ENCODE data around the gene MYRFL. TPM values are rescaled to one million over a fixed set of nuclear protein-coding genes. Genes with fewer than 3 reads are reported as not detected.
A peak's percentile ranks its signal among the peaks of the same experiment; 100 is the strongest.
"Not testable (repeated sequence)": the region's sequence is repeated elsewhere in the genome, so short reads cannot be mapped to it uniquely, and the experiment has no call there.

MYRFL gene
- total RNA-seq, 1 donor from 2014 or later, result 0.20 TPM

- Histone ChIP-seq H3K9me3 (ENCODE audit: insufficient read depth, low read depth, low read length) (no peaks in the 10 kb centered on the region), H3K4me2 (ENCODE audit: low read length) (peak overlapping the region; percentile 68), H3K4me3 (ENCODE audit: insufficient read depth, low read depth, low read length) (peak overlapping the region; percentile 11), H3K36me3 (ENCODE audit: insufficient read depth, low read length) (no peaks in the 10 kb centered on the region), H3K27ac (ENCODE audit: low read depth, low read length) (peak overlapping the region; percentile 77), H3K79me2 (ENCODE audit: insufficient read depth, low read length) (no peaks in the 10 kb centered on the region), H4K20me1 (ENCODE audit: insufficient read depth, low read length) (no peaks in the 10 kb centered on the region), H3K27me3 (ENCODE audit: insufficient read depth, low read length) (no peaks in the 10 kb centered on the region), H3K9ac (ENCODE audit: low read length) (peak overlapping the region; percentile 68), H3K4me1 (ENCODE audit: insufficient read depth, low read length) (peaks cover 15% of the 10 kb centered on the region), H2AFZ (ENCODE audit: low read depth, low read length) (peak overlapping the region; percentile 40)
- TF ChIP-seq CTCF (IDR thresholded peaks at IDR 0.05; ENCODE audit: insufficient read depth, low read depth, low read length), result no peak
- TF ChIP-seq EZH2 (IDR thresholded peaks at IDR 0.05; ENCODE audit: insufficient read depth, low read length), result no peak
- Mint-ChIP-seq H3K27ac (ENCODE audit: unreplicated experiment) (no peak overlapping the region), H3K27me3 (ENCODE audit: low read depth, unreplicated experiment) (no peaks in the 10 kb centered on the region), H3K36me3 (ENCODE audit: low read depth, unreplicated experiment) (no peaks in the 10 kb centered on the region), H3K4me3 (ENCODE audit: unreplicated experiment) (no peak overlapping the region), H3K9me3 (ENCODE audit: unreplicated experiment) (no peaks in the 10 kb centered on the region), H3K4me1 (ENCODE audit: low read depth, unreplicated experiment) (no peaks in the 10 kb centered on the region)
- peak; percentile 77 for DNase-seq (ENCODE audit: low read depth)
- no peak for FAIRE-seq
Observed at GRCh38 chr12:69988481-69989321, 163.7 kb downstream of the MYRFL start.

DNA sequence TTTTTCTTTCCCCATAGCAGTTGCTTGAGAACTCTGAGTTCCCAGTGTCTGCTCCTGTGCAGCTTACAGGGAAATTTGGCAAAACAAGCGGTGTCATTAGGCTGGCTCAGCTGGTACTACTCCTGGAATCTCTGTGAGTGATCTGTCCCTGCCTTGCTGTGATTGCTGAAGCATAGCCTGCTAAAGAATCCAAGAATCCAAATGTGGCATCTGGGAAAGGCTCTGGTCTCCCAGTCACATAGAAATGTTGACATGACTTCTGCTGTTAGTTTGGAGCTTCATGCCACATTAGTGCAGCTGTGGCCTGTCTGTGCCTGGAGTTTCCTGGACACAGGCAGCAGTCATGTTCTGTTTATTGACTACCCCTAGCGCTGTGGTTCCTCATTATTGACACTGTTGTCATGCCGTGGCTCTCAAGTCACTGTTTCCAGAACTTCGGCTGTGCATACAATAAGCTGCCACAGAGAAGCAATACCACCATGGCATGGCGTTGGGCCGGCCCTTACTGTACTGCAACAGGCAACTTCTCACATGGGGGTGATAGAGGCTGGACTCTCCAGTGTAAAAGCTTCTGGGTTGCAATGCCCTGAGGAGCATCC lies 166.8 kb downstream of the MYRFL start:
- H3K9ac ChIP-seq (ENCODE audit: low read length), result no peak overlapping the region
- H3K4me3 ChIP-seq (ENCODE audit: insufficient read depth, low read depth, low read length), result no peak overlapping the region
- Mint-ChIP-seq H3K27me3 (ENCODE audit: low read depth, unreplicated experiment) (no peaks in the 10 kb centered on the region), H3K9me3 (ENCODE audit: unreplicated experiment) (no peaks in the 10 kb centered on the region), H3K27ac (ENCODE audit: unreplicated experiment) (peak overlapping the region; percentile 11), H3K4me3 (ENCODE audit: unreplicated experiment) (no peak overlapping the region), H3K36me3 (ENCODE audit: low read depth, unreplicated experiment) (no peaks in the 10 kb centered on the region), H3K4me1 (ENCODE audit: low read depth, unreplicated experiment) (no peaks in the 10 kb centered on the region)
- DNase-seq (ENCODE audit: low read depth) (no peak), FAIRE-seq (no peak)
- TF ChIP-seq CTCF (IDR thresholded peaks at IDR 0.05; ENCODE audit: insufficient read depth, low read depth, low read length) (no peak), EZH2 (IDR thresholded peaks at IDR 0.05; ENCODE audit: insufficient read depth, low read length) (no peak)
- H3K27me3 ChIP-seq (ENCODE audit: insufficient read depth, low read length), result no peaks in the 10 kb centered on the region
- H2AFZ ChIP-seq (ENCODE audit: low read depth, low read length), result peak overlapping the region; percentile 14
- no peaks in the 10 kb centered on the region for H3K36me3 ChIP-seq (ENCODE audit: insufficient read depth, low read length)
- H3K4me2 ChIP-seq (ENCODE audit: low read length), result no peak overlapping the region
- peaks cover 15% of the 10 kb centered on the region for H3K4me1 ChIP-seq (ENCODE audit: insufficient read depth, low read length)
- H3K79me2 ChIP-seq (ENCODE audit: insufficient read depth, low read length), result no peaks in the 10 kb centered on the region
- no peak overlapping the region for H3K27ac ChIP-seq (ENCODE audit: low read depth, low read length)
- H4K20me1 ChIP-seq (ENCODE audit: insufficient read depth, low read length), result no peaks in the 10 kb centered on the region
- no peaks in the 10 kb centered on the region for H3K9me3 ChIP-seq (ENCODE audit: insufficient read depth, low read depth, low read length)

GRCh38 chr12:69993433-69993832 lies 168.4 kb downstream of the MYRFL start:
- H3K27me3 ChIP-seq (ENCODE audit: insufficient read depth, low read length), result no peaks in the 10 kb centered on the region
- H3K4me3 ChIP-seq (ENCODE audit: insufficient read depth, low read depth, low read length), result no peak overlapping the region
- H3K4me2 ChIP-seq (ENCODE audit: low read length), result no peak overlapping the region
- no peaks in the 10 kb centered on the region for H3K9me3 ChIP-seq (ENCODE audit: insufficient read depth, low read depth, low read length)
- no peaks in the 10 kb centered on the region for H3K36me3 Mint-ChIP-seq (ENCODE audit: low read depth, unreplicated experiment)
- no peak overlapping the region for H3K9ac ChIP-seq (ENCODE audit: low read length)
- no peaks in the 10 kb centered on the region for H3K36me3 ChIP-seq (ENCODE audit: insufficient read depth, low read length)
- no peaks in the 10 kb centered on the region for H4K20me1 ChIP-seq (ENCODE audit: insufficient read depth, low read length)
- FAIRE-seq (no peak), DNase-seq (ENCODE audit: low read depth) (no peak)
- TF ChIP-seq CTCF (IDR thresholded peaks at IDR 0.05; ENCODE audit: insufficient read depth, low read depth, low read length), result no peak
- TF ChIP-seq EZH2 (IDR thresholded peaks at IDR 0.05; ENCODE audit: insufficient read depth, low read length), result no peak
- H2AFZ ChIP-seq (ENCODE audit: low read depth, low read length), result no peak overlapping the region
- H3K4me1 Mint-ChIP-seq (ENCODE audit: low read depth, unreplicated experiment), result no peaks in the 10 kb centered on the region
- no peaks in the 10 kb centered on the region for H3K27me3 Mint-ChIP-seq (ENCODE audit: low read depth, unreplicated experiment)
- no peak overlapping the region for H3K4me3 Mint-ChIP-seq (ENCODE audit: unreplicated experiment)
- no peak overlapping the region for H3K27ac Mint-ChIP-seq (ENCODE audit: unreplicated experiment)
- H3K4me1 ChIP-seq (ENCODE audit: insufficient read depth, low read length), result peaks cover 2% of the 10 kb centered on the region
- no peak overlapping the region for H3K27ac ChIP-seq (ENCODE audit: low read depth, low read length)
- H3K9me3 Mint-ChIP-seq (ENCODE audit: unreplicated experiment), result no peaks in the 10 kb centered on the region
- no peaks in the 10 kb centered on the region for H3K79me2 ChIP-seq (ENCODE audit: insufficient read depth, low read length)

- H3K27ac Mint-ChIP-seq (ENCODE audit: unreplicated experiment); H3K27me3 ChIP-seq (ENCODE audit: insufficient read depth, low read length); H3K9ac ChIP-seq (ENCODE audit: low read length); H3K79me2 ChIP-seq (ENCODE audit: insufficient read depth, low read length); H3K9me3 ChIP-seq (ENCODE audit: insufficient read depth, low read depth, low read length); H4K20me1 ChIP-seq (ENCODE audit: insufficient read depth, low read length); H2AFZ ChIP-seq (ENCODE audit: low read depth, low read length); FAIRE-seq; H3K9me3 Mint-ChIP-seq (ENCODE audit: unreplicated experiment); H3K27ac ChIP-seq (ENCODE audit: low read depth, low read length); H3K36me3 Mint-ChIP-seq (ENCODE audit: low read depth, unreplicated experiment); H3K4me1 Mint-ChIP-seq (ENCODE audit: low read depth, unreplicated experiment); H3K36me3 ChIP-seq (ENCODE audit: insufficient read depth, low read length); H3K4me2 ChIP-seq (ENCODE audit: low read length); H3K4me1 ChIP-seq (ENCODE audit: insufficient read depth, low read length); H3K4me3 ChIP-seq (ENCODE audit: insufficient read depth, low read depth, low read length); H3K27me3 Mint-ChIP-seq (ENCODE audit: low read depth, unreplicated experiment); H3K4me3 Mint-ChIP-seq (ENCODE audit: unreplicated experiment); DNase-seq (ENCODE audit: low read depth): not testable (repeated sequence)
Observed at GRCh38 chr12:69994086-69994485, 169.1 kb downstream of the MYRFL start.

All from astrocyte (in vitro differentiated cells and primary cell).